Lower leg skin (tissue), 4 donors: Measurements from ENCODE around the gene SH3RF3. TPM values are rescaled to one million over a fixed set of nuclear protein-coding genes. Genes with fewer than 3 reads are reported as not detected.
A peak's percentile ranks its signal among the peaks of the same experiment; 100 is the strongest.

ENCODE experiments used
- DNase-seq, 2 donors: peaks; one replicate each; pipeline ENCODE4 v3.0.0-alpha.2; 2019; ENCODE audit warnings: low spot score in 2 of 2
- H3K4me3 ChIP-seq: fragments of 200-600 bp; sonication (generic); 2 replicates; pipeline ENCODE4 v1.5.1; 2017; ENCODE audit warnings: mild to moderate bottlenecking, low read depth; ENCODE audit not compliant: poor library complexity, severe bottlenecking
- CTCF ChIP-seq, 3 donors: fragments of 450-650 bp; IDR thresholded peaks; one replicate each; pipeline ENCODE4 v1.5.1; 2016; ENCODE audit warnings: antibody characterized with exemption in 3 of 3, mild to moderate bottlenecking in 3 of 3, moderate library complexity in 2 of 3
- POLR2A ChIP-seq, 2 donors: fragments of 450-650 bp; IDR thresholded peaks; one replicate each; pipeline ENCODE4 v1.6.1; 2016 to 2017; ENCODE audit warnings: antibody characterized with exemption in 2 of 2, mild to moderate bottlenecking in 1 of 2, moderate library complexity in 1 of 2
- WGBS, 2 donors: methylation state at CpG; one replicate each; pipeline ENCODE4 v1.1.5; 2018; 5-methylcytosine and 5-hydroxymethylcytosine counted together
- intact Hi-C: fragments of 100-400 bp; cut with DNase I; formaldehyde crosslinking; loops from one replicate; pipeline ENCODE4 v1.15.0; 2023; ENCODE audit warnings: low total_unique reads
- total RNA-seq, 4 donors: library from RNA; depleted of rRNA; stranded (reverse); fragments of >200 nt; gene quantifications; one replicate each; pipeline ENCODE4 v1.1.0, GENCODE V29; 2016

The SH3RF3 gene
- total RNA-seq, 4 donors from 2014 or later: 1.9 to 7.4 (median 3.2) TPM

- intact Hi-C loops: no loop called here
- 73 to 80% methylated on average over 7 of the region's 7 CpGs for WGBS, 2 donors
- no peak overlapping the region for H3K4me3 ChIP-seq
These were observed 247.1 kb downstream of the SH3RF3 start for GRCh38 chr2:109376115-109376514.

GRCh38 chr2:109376796-109377495, 247.9 kb downstream of the SH3RF3 start:
- no peak overlapping the region for H3K4me3 ChIP-seq
- 91 to 94% methylated on average over 13 of the region's 13 CpGs for WGBS, 2 donors
- intact Hi-C loops: no loop called here
- peak in 1 of 2 donors; percentile 81 for DNase-seq
- TF ChIP-seq POLR2A (IDR thresholded peaks at IDR 0.05) (no peak), CTCF (IDR thresholded peaks at IDR 0.05) (no peak)

More at GRCh38 chr2:109376115-109376514, 247.1 kb downstream of the SH3RF3 start:
- TF ChIP-seq POLR2A (IDR thresholded peaks at IDR 0.05) (no peak), CTCF (IDR thresholded peaks at IDR 0.05) (no peak)
- DNase-seq: peak in 1 of 2 donors; percentile 69

GRCh38 chr2:109377976-109378375, 249.0 kb downstream of the SH3RF3 start:
- intact Hi-C loops: no loop called here
- WGBS, 2 donors: 90 to 94% methylated on average over 7 of the region's 7 CpGs
- no peak for TF ChIP-seq CTCF (IDR thresholded peaks at IDR 0.05)
- no peak for TF ChIP-seq POLR2A (IDR thresholded peaks at IDR 0.05)
- DNase-seq: peak in 1 of 2 donors; percentile 81
- H3K4me3 ChIP-seq: no peak overlapping the region

- intact Hi-C loops: no loop called here
- no peak for DNase-seq
- TF ChIP-seq POLR2A (IDR thresholded peaks at IDR 0.05) (no peak), CTCF (IDR thresholded peaks at IDR 0.05) (no peak)
- H3K4me3 ChIP-seq: no peak overlapping the region
These were observed 249.7 kb downstream of the SH3RF3 start for GRCh38 chr2:109378682-109379081.

GRCh38 chr2:109379507-109379906, 250.5 kb downstream of the SH3RF3 start:
- 89 to 90% methylated on average over 7 of the region's 7 CpGs for WGBS, 2 donors
- TF ChIP-seq CTCF (IDR thresholded peaks at IDR 0.05) (no peak), POLR2A (IDR thresholded peaks at IDR 0.05) (no peak)
- no peak overlapping the region for H3K4me3 ChIP-seq
- DNase-seq: peak in 1 of 2 donors; percentile 75
- intact Hi-C loops: no loop called here
